HG03095 (cell line): ENCODE data around the gene CYB561A3.
A peak's percentile ranks its signal among the peaks of the same experiment; 100 is the strongest.

Source experiments
- ATAC-seq: cut with Tn5 transposase; IDR thresholded peaks from one replicate; pipeline ENCODE4 v1.9.1; 2021; ENCODE audit warnings: moderate library complexity; ENCODE audit not compliant: unreplicated experiment

The CYB561A3 gene

GRCh38 chr11:61369372-61370348 lies 8.0 kb upstream of the CYB561A3 start:
- ATAC-seq = no peak

GRCh38 chr11:61368646-61369045 lies 7.0 kb upstream of the CYB561A3 start:
- ATAC-seq = no peak

GRCh38 chr11:61367406-61367805 lies 5.7 kb upstream of the CYB561A3 start:
- ATAC-seq = no peak

GRCh38 chr11:61364012-61364675 lies 2.5 kb upstream of the CYB561A3 start:
- no peak for ATAC-seq

- ATAC-seq = no peak
These were observed 827 bp upstream of the CYB561A3 start for GRCh38 chr11:61362542-61362875.

- ATAC-seq = no peak
These were observed 393 bp downstream of the CYB561A3 start for GRCh38 chr11:61361237-61361740.

- ATAC-seq = no peak
These were observed 2.2 kb downstream of the CYB561A3 start for GRCh38 chr11:61359516-61359915.

- no peak for ATAC-seq
These were observed 3.1 kb downstream of the CYB561A3 start for GRCh38 chr11:61358566-61358965.

GRCh38 chr11:61357894-61358239 lies 3.8 kb downstream of the CYB561A3 start:
- ATAC-seq = no peak

GRCh38 chr11:61357233-61357893 lies 4.3 kb downstream of the CYB561A3 start:
- peak; percentile 41 for ATAC-seq

GRCh38 chr11:61356706-61357105 lies 5.0 kb downstream of the CYB561A3 start:
- ATAC-seq = no peak

- ATAC-seq = no peak
These were observed 7.5 kb downstream of the CYB561A3 start for GRCh38 chr11:61354208-61354607.

GRCh38 chr11:61353131-61354067 lies 8.3 kb downstream of the CYB561A3 start:
- ATAC-seq = no peak

GRCh38 chr11:61352038-61352437 lies 9.6 kb downstream of the CYB561A3 start:
- ATAC-seq = no peak

GRCh38 chr11:61350803-61351202 lies 10.9 kb downstream of the CYB561A3 start:
- ATAC-seq = no peak

- no peak for ATAC-seq
These were observed 11.3 kb downstream of the CYB561A3 start for GRCh38 chr11:61350336-61350735.

GRCh38 chr11:61349916-61350315 lies 11.8 kb downstream of the CYB561A3 start:
- ATAC-seq = no peak

GRCh38 chr11:61349189-61349751 lies 12.4 kb downstream of the CYB561A3 start:
- ATAC-seq = no peak

GRCh38 chr11:61347916-61348461 lies 13.7 kb downstream of the CYB561A3 start:
- no peak for ATAC-seq
